Ureter (tissue), 1 donor: Measurements from ENCODE around the gene SEC14L5. TPM values are rescaled to one million over a fixed set of nuclear protein-coding genes. Genes with fewer than 3 reads are reported as not detected.

Experiments used
- DNase-seq: peaks from one replicate; pipeline ENCODE4 v3.0.0-alpha.2; 2020; ENCODE audit warnings: low spot score
- total RNA-seq: library from RNA; stranded (reverse); gene quantifications from one replicate; pipeline ENCODE4 v1.2.4, GENCODE V29; 2023
- donor health status: DM: yes; HTN: yes; CAD: no.

Gene SEC14L5
- total RNA-seq, 1 donor from 2014 or later = not detected

DNA sequence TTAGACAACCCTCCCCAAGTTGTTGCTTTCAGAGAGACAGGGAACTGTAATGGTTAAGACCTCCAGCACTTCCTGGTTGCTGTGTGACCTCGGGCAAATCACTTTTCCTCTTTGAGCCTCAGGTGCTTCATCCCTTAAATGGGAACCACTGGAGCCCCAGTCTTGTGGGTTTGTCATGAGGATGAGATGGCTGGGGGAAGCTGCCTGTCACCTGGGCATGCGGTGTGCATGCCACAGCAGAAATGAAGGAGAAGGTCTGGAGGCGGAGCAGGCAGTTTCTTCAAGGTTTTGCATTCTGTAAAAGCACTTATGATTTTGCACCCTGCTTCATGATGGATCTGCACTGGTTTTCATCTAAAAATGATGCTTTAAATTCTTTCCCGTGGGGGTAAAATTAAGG, 53.5 kb downstream of the SEC14L5 start:
- no peak for DNase-seq

DNA sequence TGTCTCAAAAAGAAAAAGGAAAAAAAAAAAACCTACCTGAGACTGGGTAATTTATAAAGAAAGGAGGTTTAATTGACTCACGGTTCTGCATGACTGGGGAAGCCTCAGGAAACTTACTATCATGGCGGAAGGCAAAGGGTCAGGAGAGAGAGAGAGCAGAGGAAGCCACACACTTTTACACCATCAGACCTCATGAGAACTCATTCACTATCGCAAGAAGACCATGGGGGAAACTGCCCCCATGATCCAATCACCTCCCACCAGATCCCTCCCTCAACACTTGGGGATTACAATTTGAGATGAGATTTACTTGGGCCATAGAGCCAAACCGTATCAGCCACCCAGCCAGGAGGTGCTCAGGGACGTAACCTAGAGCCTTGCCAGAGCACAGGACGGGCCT, 54.8 kb downstream of the SEC14L5 start:
- no peak for DNase-seq

- DNase-seq = no peak
Measured at GRCh38 chr16:5015351-5015750, 57.2 kb downstream of the SEC14L5 start.

GRCh38 chr16:5015887-5016286, 57.8 kb downstream of the SEC14L5 start:
- DNase-seq = no peak

- no peak for DNase-seq
Measured at GRCh38 chr16:5016967-5017677, 59.0 kb downstream of the SEC14L5 start.

DNA sequence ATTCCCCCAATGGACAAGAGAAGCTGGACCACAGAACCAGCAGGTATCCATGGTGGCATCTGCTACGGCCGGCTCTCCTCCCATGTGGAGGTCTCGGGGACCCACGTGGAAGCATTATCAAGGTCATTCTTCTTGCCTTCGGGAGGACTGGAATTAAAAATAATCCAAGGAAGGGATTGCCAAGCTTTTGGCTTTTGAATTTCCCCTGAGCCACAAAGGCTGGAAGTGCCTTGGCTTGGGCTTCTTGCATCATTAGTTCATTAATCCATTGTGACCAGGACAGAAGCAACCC, 59.5 kb downstream of the SEC14L5 start:
- no peak for DNase-seq

DNA sequence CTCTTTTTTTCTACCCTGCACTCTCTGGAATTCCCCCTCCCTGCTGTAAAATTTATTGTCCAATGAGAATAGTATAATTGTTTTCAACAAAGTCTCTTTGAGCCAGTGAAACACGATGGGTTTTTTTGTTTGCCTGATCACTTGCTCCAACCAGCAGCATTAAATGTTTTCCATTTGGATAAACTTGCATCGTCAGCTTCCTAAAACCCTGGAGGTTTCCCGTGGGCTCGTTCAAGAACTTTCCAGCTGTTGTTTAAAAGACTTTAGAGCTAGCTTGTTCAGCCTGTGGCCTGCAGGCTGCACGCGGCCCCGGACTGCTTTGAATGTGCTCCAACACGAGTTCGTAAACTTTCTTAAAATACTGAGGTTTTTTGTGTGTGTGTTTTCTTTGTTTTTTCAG, 60.7 kb downstream of the SEC14L5 start:
- no peak for DNase-seq

- no peak for DNase-seq
Measured at GRCh38 chr16:5019775-5020174, 61.6 kb downstream of the SEC14L5 start.

GRCh38 chr16:5020551-5020950, 62.4 kb downstream of the SEC14L5 start:
- DNase-seq = no peak

DNA sequence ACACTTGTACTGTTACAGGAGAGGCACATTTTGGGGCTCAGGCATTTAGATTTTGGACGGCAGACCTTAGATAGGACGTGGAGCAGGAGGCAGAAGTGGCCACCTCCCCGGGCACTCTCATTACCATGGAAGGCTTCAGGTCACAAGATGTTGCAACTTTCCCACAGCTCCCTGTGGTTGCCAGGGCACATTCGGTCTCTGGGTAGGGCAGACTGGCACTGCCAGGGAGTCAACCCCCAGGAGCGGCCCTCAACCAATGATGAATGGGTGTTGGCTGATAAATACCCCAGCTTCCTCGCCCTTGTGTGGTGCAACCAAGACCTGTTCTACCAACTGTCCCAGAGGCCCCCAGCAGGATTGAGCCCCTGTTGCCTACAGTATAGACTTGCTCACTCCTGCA, 64.4 kb downstream of the SEC14L5 start:
- DNase-seq = no peak

DNA sequence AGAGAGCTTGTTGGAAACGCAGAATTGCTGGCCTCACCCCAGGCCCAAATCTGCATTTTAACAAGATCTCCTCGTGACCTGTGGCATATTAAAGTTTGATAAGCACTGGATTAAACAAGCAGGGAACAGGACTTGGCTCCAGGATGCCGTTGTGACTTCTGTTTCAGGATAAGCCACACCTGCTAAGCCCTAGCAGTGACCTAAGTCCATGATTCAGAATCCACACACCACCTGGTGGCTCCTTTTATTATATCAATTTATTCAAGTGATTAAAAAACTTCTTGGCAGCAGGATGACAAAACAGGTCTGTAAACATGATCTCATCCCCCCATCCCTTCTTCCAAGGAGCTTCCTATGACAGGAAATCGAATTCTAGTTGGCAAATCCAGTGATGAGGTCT, 66.5 kb downstream of the SEC14L5 start:
- DNase-seq = no peak

DNA sequence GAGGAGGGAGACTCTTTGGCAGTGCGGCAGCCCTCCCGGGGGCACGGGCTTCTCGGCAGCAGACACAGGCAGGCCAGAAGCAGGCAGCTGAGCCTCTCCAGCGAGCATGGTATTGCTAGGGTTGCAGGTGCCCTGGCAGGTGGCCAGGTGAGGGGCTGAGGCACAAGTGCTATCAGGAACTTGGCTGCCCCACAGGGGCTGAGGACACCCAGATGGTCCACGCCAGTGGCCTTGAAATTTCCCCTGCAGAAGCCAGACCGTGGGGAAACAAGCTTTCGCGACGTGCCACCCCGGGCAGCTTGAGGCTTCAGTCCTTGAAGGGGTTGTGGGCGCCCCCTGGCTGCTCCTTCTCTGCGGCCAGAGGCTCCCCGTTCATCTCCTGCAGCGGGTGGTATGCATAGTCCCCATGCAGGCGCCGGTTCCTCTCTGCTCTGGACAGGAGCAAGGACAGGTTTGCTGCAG, 67.1 kb downstream of the SEC14L5 start:
- DNase-seq = no peak

GRCh38 chr16:5026664-5027063, 68.5 kb downstream of the SEC14L5 start:
- DNase-seq = no peak

GRCh38 chr16:5027086-5027485, 69.0 kb downstream of the SEC14L5 start:
- no peak for DNase-seq

DNA sequence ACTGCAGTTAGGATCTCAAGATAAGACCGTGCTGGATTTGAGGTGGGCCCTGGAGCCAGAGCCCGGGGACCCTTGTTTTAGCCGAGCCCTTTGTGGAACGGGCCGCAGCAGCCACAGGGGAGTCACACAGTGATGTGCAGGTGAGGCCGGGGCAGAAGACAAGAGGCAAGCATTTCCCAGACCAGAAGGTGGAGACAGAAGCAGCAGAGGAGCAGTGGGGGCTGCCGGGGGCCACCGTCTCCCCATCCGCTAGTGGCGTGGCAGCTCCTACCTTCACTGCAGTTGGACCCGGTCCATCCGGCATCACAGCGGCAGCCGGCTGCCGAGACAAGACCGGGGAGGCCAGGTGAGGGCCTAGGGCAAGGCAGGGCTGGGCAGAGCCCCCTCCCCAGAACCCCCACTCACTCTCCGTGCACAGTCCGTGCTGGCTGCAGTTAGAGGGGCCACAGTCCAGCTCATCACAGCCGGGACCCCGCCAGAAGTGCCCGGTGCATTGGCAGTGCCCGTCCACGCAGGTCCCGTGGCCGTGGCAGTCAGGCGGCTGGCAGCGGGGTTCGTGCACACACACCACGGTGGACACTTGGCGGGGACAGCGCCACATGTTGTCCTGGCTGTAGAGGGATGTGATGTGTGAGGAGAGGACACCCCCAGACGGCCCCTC, 69.6 kb downstream of the SEC14L5 start:
- DNase-seq = no peak

DNA sequence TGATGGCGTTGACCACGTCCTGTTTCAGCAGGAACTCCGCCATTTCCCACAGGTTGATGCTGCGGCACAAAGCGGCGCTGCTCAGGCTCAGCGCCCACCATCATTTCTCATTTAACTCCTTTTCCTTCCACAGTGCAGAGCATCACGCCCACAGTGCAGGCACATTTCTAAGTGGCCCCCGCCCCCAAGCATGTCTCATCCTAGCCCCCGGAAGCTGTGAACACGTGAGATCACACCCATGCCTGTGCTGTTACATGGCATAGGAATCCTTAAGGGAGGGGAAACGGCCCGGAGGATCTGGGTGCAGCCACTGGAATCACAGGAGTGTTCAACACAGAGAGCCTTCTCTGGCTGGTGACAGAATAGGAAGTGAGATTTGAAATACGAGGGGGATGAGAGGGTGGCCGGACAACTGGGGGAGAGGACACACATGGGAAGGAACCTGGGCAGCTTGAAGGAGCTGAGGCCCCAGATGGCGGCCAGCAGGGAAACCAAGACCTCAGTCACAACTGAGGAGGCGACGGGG, 70.9 kb downstream of the SEC14L5 start:
- DNase-seq = no peak

DNA sequence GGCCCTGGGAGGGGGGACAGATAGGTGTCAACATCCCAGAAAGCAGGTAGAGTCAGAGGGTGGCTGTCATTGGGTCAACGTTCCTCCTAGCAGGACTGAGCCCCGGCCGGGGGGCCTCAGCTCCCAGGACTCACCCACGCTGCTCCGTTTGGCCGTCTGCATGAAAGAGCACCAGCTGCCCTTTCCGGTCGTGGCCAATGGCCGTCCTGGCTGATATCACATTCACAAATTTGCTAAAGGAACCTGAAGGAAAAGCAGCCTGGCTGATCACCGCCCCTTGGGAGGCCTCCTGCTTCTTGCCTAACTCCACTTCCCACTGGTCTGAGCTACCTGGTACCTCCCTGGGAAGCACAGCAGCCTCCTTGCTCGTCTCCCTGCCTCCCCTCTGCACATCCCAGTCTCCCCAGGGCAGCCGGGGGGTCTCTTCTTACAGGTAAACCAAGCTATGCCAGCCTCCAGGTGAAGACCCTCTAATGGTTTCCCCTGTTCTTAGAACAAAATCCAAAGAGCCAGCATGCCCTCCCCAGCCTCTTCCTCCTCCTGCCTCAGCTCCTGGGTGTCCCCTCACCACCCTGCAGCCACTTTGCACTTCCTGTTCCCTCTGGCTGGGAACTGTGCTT, 72.2 kb downstream of the SEC14L5 start:
- DNase-seq = no peak

DNA sequence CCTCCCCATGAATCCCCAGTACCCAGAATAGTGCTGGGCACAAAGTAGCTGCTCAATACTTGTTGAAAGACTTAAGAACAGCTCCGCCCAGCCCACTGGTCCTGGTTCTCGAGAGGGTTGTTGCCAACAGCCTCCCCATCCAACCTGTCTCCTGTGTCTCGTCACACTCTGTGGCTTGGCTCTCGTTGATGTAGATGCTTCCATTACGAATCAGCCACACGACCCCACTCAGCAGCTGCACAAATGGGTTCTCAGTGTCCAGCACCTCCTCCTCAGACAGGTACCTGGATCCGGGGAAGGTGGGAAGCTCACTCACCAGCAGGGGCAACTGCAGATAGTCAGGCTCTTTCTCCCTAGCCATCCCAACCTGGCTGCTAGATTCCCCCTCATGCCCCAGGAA, 73.5 kb downstream of the SEC14L5 start:
- DNase-seq = no peak

DNA sequence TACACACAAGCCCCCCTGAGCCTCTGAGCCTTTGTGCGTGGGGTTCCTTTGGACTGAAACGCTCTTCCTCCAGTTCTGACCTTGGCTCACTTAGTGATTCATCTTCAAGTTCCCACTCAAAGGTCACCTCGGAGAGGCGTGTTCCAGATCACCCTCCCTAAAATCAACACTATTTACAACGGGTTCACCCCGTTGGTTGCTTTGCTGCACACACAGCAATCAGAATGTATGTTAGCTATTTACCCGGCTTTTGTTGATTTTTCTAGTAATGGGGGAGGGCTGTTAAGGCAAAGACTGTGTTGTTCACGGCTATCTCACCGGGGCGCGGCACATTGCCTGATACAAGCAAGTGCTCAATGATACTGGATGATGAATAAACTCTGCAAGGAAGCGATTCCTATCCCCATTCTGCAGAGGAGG, 74.6 kb downstream of the SEC14L5 start:
- no peak for DNase-seq

DNA sequence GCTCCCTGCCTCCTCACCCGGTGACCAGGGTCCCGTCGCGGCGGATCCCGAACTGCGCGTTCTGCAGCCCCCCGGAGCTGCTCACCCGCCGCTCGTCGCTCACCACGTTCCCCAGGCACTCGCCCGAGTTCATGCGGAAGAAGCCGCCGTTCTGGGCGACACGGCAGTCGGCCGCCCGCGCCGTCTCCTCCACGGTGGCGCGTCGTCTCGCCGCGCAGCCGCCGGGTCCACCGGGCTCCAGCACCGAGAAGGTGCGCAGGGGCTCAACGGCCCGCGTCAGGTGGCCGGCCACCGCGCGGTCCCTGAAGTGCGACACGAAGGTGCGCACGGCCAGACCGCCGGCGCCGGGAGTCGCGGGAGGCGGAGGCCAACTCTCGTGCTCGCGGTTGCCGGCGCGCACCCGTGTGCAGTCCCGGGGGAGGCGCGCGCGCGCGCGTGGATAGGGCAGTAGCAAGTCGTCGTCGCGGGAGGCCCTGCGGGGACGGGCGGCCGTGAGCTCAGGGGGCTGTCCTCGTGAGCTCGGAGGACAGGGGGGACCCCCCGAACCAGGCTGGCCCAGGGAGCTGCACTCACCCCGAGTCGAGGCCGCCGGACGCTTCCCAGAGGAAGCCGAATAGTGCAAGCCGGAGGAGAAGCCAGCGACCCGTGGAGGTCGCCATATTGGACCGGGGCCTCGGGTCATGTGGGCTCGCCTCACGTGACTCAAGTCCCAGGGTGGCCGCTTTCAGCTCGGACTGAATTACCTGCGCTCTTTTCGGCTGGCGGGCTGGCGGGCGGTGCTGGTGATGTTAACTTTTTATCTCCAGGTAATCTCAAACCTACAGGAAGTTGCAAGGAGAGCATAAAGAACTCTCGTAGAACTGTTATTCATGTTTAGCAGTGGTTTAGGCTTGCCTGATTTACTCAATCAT, 75.4 kb downstream of the SEC14L5 start, which contains the start of gene NAGPA:
TSS of gene NAGPA (minus strand) at position 680 of the 911 bp plus-strand sequence. CDS start at position 659, 21 bp downstream.
- DNase-seq = peak; percentile 93

DNA sequence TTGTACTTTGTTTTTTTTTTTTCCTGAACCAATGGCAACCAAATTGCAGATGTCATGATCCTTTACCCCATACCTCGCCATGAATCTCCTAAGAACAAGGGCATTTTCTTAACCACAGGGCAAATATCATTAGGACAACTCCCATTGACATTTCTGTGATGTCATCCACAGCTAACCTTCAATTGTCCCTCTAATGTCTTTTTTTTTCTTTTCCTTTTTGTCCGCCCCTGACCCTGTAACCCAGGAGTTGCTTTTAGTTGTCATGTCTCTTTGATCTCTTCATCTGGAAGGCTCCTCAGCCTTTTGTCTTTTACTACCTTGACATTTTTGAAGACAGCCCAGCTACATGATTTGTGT, 76.0 kb downstream of the SEC14L5 start:
- DNase-seq = no peak

GRCh38 chr16:5035909-5036227, 77.7 kb downstream of the SEC14L5 start:
- DNase-seq = no peak
